Ishikawa (cell line): ENCODE data around the gene VWCE.

ENCODE experiments used
- CEBPB ChIP-seq: IDR thresholded peaks from 2 replicates; pipeline ENCODE4 v1.6.1; 2012
- CREB1 ChIP-seq: IDR thresholded peaks from 2 replicates; pipeline ENCODE4 v1.6.1; 2012; ENCODE audit warnings: low read depth
- EGR1 ChIP-seq: IDR thresholded peaks from 2 replicates; pipeline ENCODE4 v1.6.1; 2012
- EP300 ChIP-seq: IDR thresholded peaks from 2 replicates; pipeline ENCODE4 v1.6.1; 2012; ENCODE audit warnings: borderline replicate concordance
- FOXM1 ChIP-seq: IDR thresholded peaks from 2 replicates; pipeline ENCODE4 v1.6.1; 2012; ENCODE audit warnings: low read depth, borderline replicate concordance
- MAX ChIP-seq: IDR thresholded peaks from 2 replicates; pipeline ENCODE4 v1.6.1; 2012
- NFIC ChIP-seq: IDR thresholded peaks from 2 replicates; pipeline ENCODE4 v1.6.1; 2012
- RAD21 ChIP-seq: IDR thresholded peaks from 2 replicates; pipeline ENCODE4 v1.6.1; 2012; ENCODE audit warnings: low read depth
- REST ChIP-seq: IDR thresholded peaks from 2 replicates; pipeline ENCODE4 v1.6.1; 2012; ENCODE audit warnings: low read depth, mild to moderate bottlenecking
- TAF1 ChIP-seq: IDR thresholded peaks from 2 replicates; pipeline ENCODE4 v1.6.1; 2012; ENCODE audit warnings: low read depth, mild to moderate bottlenecking
- TCF12 ChIP-seq: IDR thresholded peaks from 2 replicates; pipeline ENCODE4 v1.6.1; 2012; ENCODE audit warnings: low read depth
- TEAD4 ChIP-seq: IDR thresholded peaks from 2 replicates; pipeline ENCODE4 v1.6.1; 2012
- USF1 ChIP-seq: IDR thresholded peaks from 2 replicates; pipeline ENCODE4 v1.6.1; 2012
- YY1 ChIP-seq: IDR thresholded peaks from 2 replicates; pipeline ENCODE4 v1.6.1; 2012; ENCODE audit warnings: low read depth
- ZBTB7A ChIP-seq: IDR thresholded peaks from 2 replicates; pipeline ENCODE4 v1.6.1; 2012; ENCODE audit warnings: low read depth

Gene VWCE

GRCh38 chr11:61333550-61334433 lies 38.7 kb upstream of the VWCE start:
- TF ChIP-seq REST (no peak), USF1 (peak; percentile 32)

- no peak for TF ChIP-seq CREB1
- TF ChIP-seq TEAD4: peak; percentile 32; the same call in 1 of the 2 replicates
- peak; percentile 81 for TF ChIP-seq TCF12
- TF ChIP-seq REST: 0 out of 2 replicates have a peak, but pooled peaks have one; percentile 10
- TF ChIP-seq EGR1: no peak
- TF ChIP-seq CEBPB: 0 out of 2 replicates have a peak, but pooled peaks have one; percentile 2
- peak; percentile 79 for TF ChIP-seq YY1
- peak; percentile 91 for TF ChIP-seq MAX
- TF ChIP-seq FOXM1: 0 out of 2 replicates have a peak, but pooled peaks have one; percentile 19
- no peak for TF ChIP-seq RAD21
- peak; percentile 41; the same call in 1 of the 2 replicates for TF ChIP-seq NFIC
- TF ChIP-seq TAF1: peak; percentile 98
- TF ChIP-seq EP300: no peak; the same call in 1 of the 2 replicates
- TF ChIP-seq USF1: peak; percentile 63
- 0 out of 2 replicates have a peak, but pooled peaks have one; percentile 79 for TF ChIP-seq ZBTB7A
Observed at GRCh38 chr11:61332797-61333549, 37.9 kb upstream of the VWCE start, which contains the start of the genes DDB1 and TKFC. Gene DDB1 (minus strand): TSS chr11:61333105. CDS start chr11:61332968, 137 bp downstream. Gene TKFC (plus strand): TSS chr11:61333228. CDS start chr11:61334729, 1,501 bp downstream.

GRCh38 chr11:61332281-61332796 lies 37.2 kb upstream of the VWCE start:
- no peak for TF ChIP-seq CEBPB
- TF ChIP-seq NFIC: no peak
- TF ChIP-seq RAD21: no peak
- TF ChIP-seq EGR1: no peak
- TF ChIP-seq CREB1: no peak
- TF ChIP-seq TEAD4: no peak
- TF ChIP-seq EP300: no peak
- TF ChIP-seq FOXM1: no peak
- TF ChIP-seq YY1: no peak
- TF ChIP-seq USF1: no peak
- no peak for TF ChIP-seq TAF1
- TF ChIP-seq MAX: no peak
- TF ChIP-seq REST: no peak
- TF ChIP-seq ZBTB7A: no peak
- TF ChIP-seq TCF12: no peak
